Peyer's patch (tissue), 4 donors: ENCODE measurements around the gene CEP95.

Experiments
- POLR2A ChIP-seq, 2 donors: fragments of 450-650 bp; IDR thresholded peaks; one replicate each; pipeline ENCODE4 v1.5.1; 2017; ENCODE audit warnings: antibody characterized with exemption in 2 of 2, mild to moderate bottlenecking in 2 of 2, moderate library complexity in 2 of 2
- TF ChIP-seq, protein P1 (sequence below), 6 experiments: fragments of 450-650 bp in 4 of 6; fragments of 200-600 bp in 2 of 6; sonication (generic) in 1 of 6; IDR thresholded peaks; one replicate each; pipeline ENCODE4 v1.5.1; 2017 to 2019; ENCODE audit warnings: antibody characterized with exemption in 6 of 6, mild to moderate bottlenecking in 3 of 6, moderate library complexity in 1 of 6

DNA sequence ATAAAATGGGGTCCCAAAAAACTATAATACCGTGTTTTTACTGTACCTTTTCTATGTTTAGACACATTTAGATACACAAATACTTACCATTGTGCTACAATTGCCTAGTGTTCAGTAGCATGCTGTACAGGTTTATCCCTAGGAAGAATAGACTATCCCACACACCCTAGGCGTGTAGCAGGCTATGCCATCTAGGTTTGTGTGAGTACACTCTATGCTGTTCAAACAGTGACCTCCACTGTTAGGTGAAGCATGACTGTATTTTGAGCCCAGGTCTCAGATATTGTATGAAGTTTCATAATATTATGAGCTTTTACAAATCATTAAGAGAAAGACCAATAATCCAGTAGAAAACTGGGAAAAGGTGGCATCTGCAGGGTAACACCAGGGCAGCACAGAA is 34.2 kb upstream of the CEP95 start:
- TF ChIP-seq, protein P1, sequence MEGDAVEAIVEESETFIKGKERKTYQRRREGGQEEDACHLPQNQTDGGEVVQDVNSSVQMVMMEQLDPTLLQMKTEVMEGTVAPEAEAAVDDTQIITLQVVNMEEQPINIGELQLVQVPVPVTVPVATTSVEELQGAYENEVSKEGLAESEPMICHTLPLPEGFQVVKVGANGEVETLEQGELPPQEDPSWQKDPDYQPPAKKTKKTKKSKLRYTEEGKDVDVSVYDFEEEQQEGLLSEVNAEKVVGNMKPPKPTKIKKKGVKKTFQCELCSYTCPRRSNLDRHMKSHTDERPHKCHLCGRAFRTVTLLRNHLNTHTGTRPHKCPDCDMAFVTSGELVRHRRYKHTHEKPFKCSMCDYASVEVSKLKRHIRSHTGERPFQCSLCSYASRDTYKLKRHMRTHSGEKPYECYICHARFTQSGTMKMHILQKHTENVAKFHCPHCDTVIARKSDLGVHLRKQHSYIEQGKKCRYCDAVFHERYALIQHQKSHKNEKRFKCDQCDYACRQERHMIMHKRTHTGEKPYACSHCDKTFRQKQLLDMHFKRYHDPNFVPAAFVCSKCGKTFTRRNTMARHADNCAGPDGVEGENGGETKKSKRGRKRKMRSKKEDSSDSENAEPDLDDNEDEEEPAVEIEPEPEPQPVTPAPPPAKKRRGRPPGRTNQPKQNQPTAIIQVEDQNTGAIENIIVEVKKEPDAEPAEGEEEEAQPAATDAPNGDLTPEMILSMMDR (IDR thresholded peaks at IDR 0.05) = no peak
- TF ChIP-seq POLR2A (IDR thresholded peaks at IDR 0.05) = no peak
